Testis (tissue), 2 donors: ENCODE measurements around the gene PCDHB3.
A peak's percentile ranks its signal among the peaks of the same experiment; 100 is the strongest.

ENCODE experiments used
- CTCF ChIP-seq, 3 experiments: fragments of 450-650 bp in 2 of 3; fragments of 200-600 bp in 1 of 3; sonication (generic) in 1 of 3; IDR thresholded peaks; one replicate each; pipeline ENCODE4 v1.5.1; 2016 to 2019; ENCODE audit warnings: antibody characterized with exemption in 3 of 3, mild to moderate bottlenecking in 2 of 3, moderate library complexity in 1 of 3
- POLR2A ChIP-seq: fragments of 450-650 bp; IDR thresholded peaks from one replicate; pipeline ENCODE4 v1.6.1; 2017; ENCODE audit warnings: antibody characterized with exemption, mild to moderate bottlenecking, moderate library complexity

- TF ChIP-seq POLR2A (no peak), CTCF (IDR thresholded peaks at IDR 0.05) (peak; percentile 23 to 67 (median 51))
Observed at GRCh38 chr5:141094481-141095262, 5.6 kb upstream of the PCDHB3 start, which contains the start of gene PCDHB2.
